OCI-LY1 (cell line): ENCODE measurements around the gene GRK1.

Experiments used
- H2AFZ ChIP-seq: fragments of 200-600 bp; sonication (generic), shearing (Covaris generic); 2 replicates; pipeline ENCODE4 v1.6.0; 2014; ENCODE audit warnings: antibody characterized with exemption, mild to moderate bottlenecking, low read length
- H3F3A ChIP-seq: fragments of 200-600 bp; sonication (generic), shearing (Covaris generic); 2 replicates; pipeline ENCODE4 v1.6.0; 2014; ENCODE audit warnings: mild to moderate bottlenecking, antibody characterized with exemption, low read length, moderate library complexity; ENCODE audit not compliant: insufficient read depth
- H3K27ac ChIP-seq: fragments of 200-600 bp; sonication (generic); 2 replicates; pipeline ENCODE4 v1.5.1; 2014; ENCODE audit warnings: low read length, mixed run types, mild to moderate bottlenecking, low read depth; ENCODE audit not compliant: poor library complexity, severe bottlenecking
- H3K27me3 ChIP-seq: fragments of 200-600 bp; sonication (generic); 2 replicates; pipeline ENCODE4 v1.6.0; 2014; ENCODE audit warnings: antibody characterized with exemption, mild to moderate bottlenecking, low read length, moderate library complexity; ENCODE audit not compliant: insufficient read depth
- H3K36me3 ChIP-seq: fragments of 200-600 bp; sonication (generic); 2 replicates; pipeline ENCODE4 v1.6.1; 2014; ENCODE audit warnings: mild to moderate bottlenecking, antibody characterized with exemption, low read length, moderate library complexity, mixed read lengths; ENCODE audit not compliant: insufficient read depth
- H3K4me1 ChIP-seq: fragments of 200-600 bp; sonication (generic); 2 replicates; pipeline ENCODE4 v1.5.1; 2014; ENCODE audit warnings: mild to moderate bottlenecking, low read length, moderate library complexity; ENCODE audit not compliant: insufficient read depth, severe bottlenecking
- H3K4me2 ChIP-seq: fragments of 200-600 bp; sonication (generic), shearing (Covaris generic); 2 replicates; pipeline ENCODE4 v1.6.1; 2014; ENCODE audit warnings: low read length
- H3K4me3 ChIP-seq: fragments of 200-600 bp; sonication (generic); 2 replicates; pipeline ENCODE4 v1.5.1; 2014; ENCODE audit warnings: low read length, low read depth, mild to moderate bottlenecking, mixed read lengths; ENCODE audit not compliant: poor library complexity, severe bottlenecking
- H3K79me2 ChIP-seq: fragments of 200-600 bp; shearing (Covaris generic); 2 replicates; pipeline ENCODE4 v1.6.1; 2016; ENCODE audit warnings: mixed run types, low read length, mixed read lengths; ENCODE audit not compliant: insufficient read depth
- H3K9ac ChIP-seq: fragments of 200-600 bp; sonication (generic), shearing (Covaris generic); 2 replicates; pipeline ENCODE4 v1.6.1; 2014; ENCODE audit warnings: mild to moderate bottlenecking, low read length, mixed read lengths
- H3K9me2 ChIP-seq: fragments of 200-600 bp; sonication (generic), shearing (Covaris generic); 2 replicates; pipeline ENCODE4 v1.6.1; 2014; ENCODE audit warnings: low read depth, mild to moderate bottlenecking, low read length, mixed read lengths
- H3K9me3 ChIP-seq: fragments of 200-600 bp; shearing (Covaris generic); 2 replicates; pipeline ENCODE4 v1.6.1; 2014; ENCODE audit warnings: low read length, mixed read lengths
- H4K20me1 ChIP-seq: fragments of 200-600 bp; sonication (generic), shearing (Covaris generic); 2 replicates; pipeline ENCODE4 v1.6.0; 2016; ENCODE audit warnings: mild to moderate bottlenecking, low read length; ENCODE audit not compliant: insufficient read depth
- EZH2 ChIP-seq: fragments of 200-600 bp; sonication (generic), shearing (Covaris generic); IDR thresholded peaks from 2 replicates; pipeline ENCODE4 v1.8.0; 2017; ENCODE audit warnings: borderline replicate concordance, mixed run types, mild to moderate bottlenecking, antibody characterized with exemption, low read length, moderate library complexity, mixed read lengths
- TF ChIP-seq, protein P1 (sequence below): fragments of 200-600 bp; sonication (generic), shearing (Covaris generic); IDR thresholded peaks from 2 replicates; pipeline ENCODE4 v1.5.1; 2017; ENCODE audit warnings: mild to moderate bottlenecking, antibody characterized with exemption, low read length, moderate library complexity, mixed read lengths

The GRK1 gene

DNA sequence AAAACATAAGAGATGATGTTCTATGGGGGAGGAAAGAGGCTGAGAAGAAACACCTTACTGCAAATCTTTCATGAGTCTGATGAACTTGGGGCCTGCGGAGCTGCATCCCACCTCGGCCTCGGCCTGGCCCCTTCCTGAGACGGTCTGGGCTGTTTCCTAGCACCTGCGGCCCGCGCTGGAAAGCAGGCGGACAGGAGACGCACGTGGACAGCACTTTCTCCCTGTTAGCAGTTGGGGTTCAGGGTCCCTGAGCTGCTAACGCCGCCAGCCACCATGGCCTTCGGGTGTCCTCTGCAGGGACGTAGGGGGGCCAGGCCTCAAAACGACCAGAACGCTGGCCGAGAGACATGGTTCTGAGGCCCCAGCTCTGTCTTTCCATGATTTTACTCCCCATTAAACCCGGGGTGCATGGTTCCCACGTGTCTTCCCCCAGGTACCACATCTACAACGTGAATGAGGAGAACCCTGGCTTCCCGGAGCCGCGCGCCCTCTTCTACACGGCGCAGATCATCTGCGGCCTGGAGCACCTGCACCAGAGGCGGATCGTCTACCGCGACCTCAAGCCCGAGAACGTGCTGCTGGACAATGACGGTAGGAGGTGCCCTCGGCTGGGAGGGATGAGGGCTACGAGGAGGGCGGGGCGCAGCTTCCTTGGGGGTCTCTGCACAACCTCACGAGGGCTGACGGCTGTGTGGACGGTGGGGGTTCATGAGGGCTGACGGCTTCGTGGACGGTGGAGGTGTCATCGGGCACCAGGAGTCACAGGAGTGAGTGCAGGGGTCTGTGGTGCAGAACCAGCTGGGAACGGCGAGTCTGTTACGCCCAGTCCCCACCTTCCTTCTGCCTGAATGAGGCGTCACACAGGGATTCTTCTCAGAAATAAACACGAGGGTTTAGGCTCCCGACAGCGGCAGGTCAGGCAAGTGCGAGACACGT lies 4.3 kb downstream of the GRK1 start:
- Histone ChIP-seq H3K4me3 (no peak overlapping the region), H3K9ac (no peak overlapping the region), H3K27me3 (no peaks in the 10 kb centered on the region; the same call in 1 of the 2 replicates), H3K36me3 (no peaks in the 10 kb centered on the region), H3K79me2 (no peaks in the 10 kb centered on the region), H2AFZ (no peak overlapping the region), H3K27ac (no peak overlapping the region), H3K9me3 (no peaks in the 10 kb centered on the region), H3F3A (no peaks in the 10 kb centered on the region), H3K9me2 (no peaks in the 10 kb centered on the region), H4K20me1 (no peaks in the 10 kb centered on the region), H3K4me2 (no peak overlapping the region), H3K4me1 (no peaks in the 10 kb centered on the region)
- TF ChIP-seq EZH2 = no peak
- TF ChIP-seq, protein P1, sequence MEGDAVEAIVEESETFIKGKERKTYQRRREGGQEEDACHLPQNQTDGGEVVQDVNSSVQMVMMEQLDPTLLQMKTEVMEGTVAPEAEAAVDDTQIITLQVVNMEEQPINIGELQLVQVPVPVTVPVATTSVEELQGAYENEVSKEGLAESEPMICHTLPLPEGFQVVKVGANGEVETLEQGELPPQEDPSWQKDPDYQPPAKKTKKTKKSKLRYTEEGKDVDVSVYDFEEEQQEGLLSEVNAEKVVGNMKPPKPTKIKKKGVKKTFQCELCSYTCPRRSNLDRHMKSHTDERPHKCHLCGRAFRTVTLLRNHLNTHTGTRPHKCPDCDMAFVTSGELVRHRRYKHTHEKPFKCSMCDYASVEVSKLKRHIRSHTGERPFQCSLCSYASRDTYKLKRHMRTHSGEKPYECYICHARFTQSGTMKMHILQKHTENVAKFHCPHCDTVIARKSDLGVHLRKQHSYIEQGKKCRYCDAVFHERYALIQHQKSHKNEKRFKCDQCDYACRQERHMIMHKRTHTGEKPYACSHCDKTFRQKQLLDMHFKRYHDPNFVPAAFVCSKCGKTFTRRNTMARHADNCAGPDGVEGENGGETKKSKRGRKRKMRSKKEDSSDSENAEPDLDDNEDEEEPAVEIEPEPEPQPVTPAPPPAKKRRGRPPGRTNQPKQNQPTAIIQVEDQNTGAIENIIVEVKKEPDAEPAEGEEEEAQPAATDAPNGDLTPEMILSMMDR = no peak

DNA sequence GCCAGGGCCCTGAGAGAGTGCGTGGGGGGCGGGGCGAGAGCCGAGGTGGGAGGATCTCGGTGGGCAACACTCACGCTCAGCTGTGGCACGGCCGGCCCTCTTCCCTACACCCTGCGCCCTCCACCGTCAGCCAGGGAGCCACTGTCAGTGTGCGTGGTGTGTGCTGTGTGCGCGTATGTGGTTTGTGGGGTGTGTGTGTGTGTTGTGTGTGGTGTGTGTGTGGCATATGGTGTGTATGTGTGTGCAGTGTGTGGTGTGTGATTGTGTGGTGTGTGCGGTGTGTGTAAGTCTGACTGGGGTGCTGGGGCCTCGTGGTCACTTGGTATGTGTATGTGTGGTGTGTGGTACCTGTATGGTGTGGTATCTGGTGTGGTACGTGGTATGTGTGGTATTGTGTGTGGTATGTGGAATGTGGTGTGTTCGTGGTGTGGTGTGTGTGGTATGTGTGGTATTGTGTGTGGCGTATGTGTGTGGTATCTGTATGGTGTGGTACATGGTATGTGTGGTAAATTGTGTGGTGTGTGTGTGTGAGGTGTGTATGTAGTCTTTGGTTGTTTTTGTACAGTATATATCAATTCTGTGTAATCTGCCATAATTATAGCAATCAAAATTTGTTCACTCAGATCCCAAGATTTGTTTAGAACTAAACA lies 5.1 kb downstream of the GRK1 start:
- TF ChIP-seq, protein P1 = no peak
- TF ChIP-seq EZH2 = no peak
- no peak overlapping the region for H3K9ac ChIP-seq

DNA sequence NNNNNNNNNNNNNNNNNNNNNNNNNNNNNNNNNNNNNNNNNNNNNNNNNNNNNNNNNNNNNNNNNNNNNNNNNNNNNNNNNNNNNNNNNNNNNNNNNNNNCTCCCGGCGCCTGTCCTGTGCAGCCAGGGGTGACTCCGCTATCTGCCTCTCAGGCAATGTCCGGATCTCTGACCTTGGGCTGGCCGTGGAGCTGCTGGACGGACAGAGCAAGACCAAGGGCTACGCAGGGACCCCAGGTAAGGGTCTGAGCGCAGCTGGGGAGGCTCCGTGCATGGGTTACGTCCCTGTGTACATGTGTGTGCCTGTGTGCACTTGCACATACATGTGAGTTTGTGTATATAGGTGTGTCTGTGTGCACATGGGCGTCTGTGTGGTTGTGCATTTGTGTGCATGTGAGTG lies 55.9 kb downstream of the GRK1 start:
- Histone ChIP-seq H3K9me3 (no peaks in the 10 kb centered on the region), H3K9me2 (no peaks in the 10 kb centered on the region), H4K20me1 (no peaks in the 10 kb centered on the region), H3K36me3 (no peaks in the 10 kb centered on the region), H3F3A (no peaks in the 10 kb centered on the region), H3K27me3 (no peaks in the 10 kb centered on the region), H3K4me2 (no peak overlapping the region), H3K9ac (no peak overlapping the region), H3K79me2 (no peaks in the 10 kb centered on the region), H3K27ac (no peak overlapping the region), H2AFZ (no peak overlapping the region), H3K4me3 (no peak overlapping the region), H3K4me1 (no peaks in the 10 kb centered on the region)
- no peak for TF ChIP-seq EZH2
- TF ChIP-seq, protein P1 = no peak

More for the DNA sequence above, 5.1 kb downstream of the GRK1 start:
- Histone ChIP-seq H3K36me3 (no peaks in the 10 kb centered on the region), H3K27ac (no peak overlapping the region), H3K9me3 (no peaks in the 10 kb centered on the region), H3K4me1 (no peaks in the 10 kb centered on the region), H4K20me1 (no peaks in the 10 kb centered on the region), H3K4me3 (no peak overlapping the region), H3K9me2 (no peaks in the 10 kb centered on the region), H3K4me2 (no peak overlapping the region), H3K27me3 (no peaks in the 10 kb centered on the region; the same call in 1 of the 2 replicates), H2AFZ (no peak overlapping the region), H3F3A (no peaks in the 10 kb centered on the region), H3K79me2 (no peaks in the 10 kb centered on the region)
